HL-60 (cell line): Measurements from ENCODE around the gene CDCA4.

Experiments used
- POLR2AphosphoS5 ChIP-seq: IDR thresholded peaks from 2 replicates; pipeline ENCODE4 v1.6.1; 2012; ENCODE audit warnings: low read depth
- REST ChIP-seq: IDR thresholded peaks from 2 replicates; pipeline ENCODE4 v1.6.1; 2012; ENCODE audit warnings: low read depth; ENCODE audit not compliant: insufficient replicate concordance
- SPI1 ChIP-seq: IDR thresholded peaks from 2 replicates; pipeline ENCODE4 v1.6.1; 2012; ENCODE audit warnings: low read depth, mild to moderate bottlenecking, borderline replicate concordance
- TF ChIP-seq, protein P1 (sequence below): IDR thresholded peaks from one replicate; pipeline ENCODE4 v1.5.1; 2011; ENCODE audit warnings: low read length, control low read depth, inconsistent platforms; ENCODE audit not compliant: insufficient read depth

DNA sequence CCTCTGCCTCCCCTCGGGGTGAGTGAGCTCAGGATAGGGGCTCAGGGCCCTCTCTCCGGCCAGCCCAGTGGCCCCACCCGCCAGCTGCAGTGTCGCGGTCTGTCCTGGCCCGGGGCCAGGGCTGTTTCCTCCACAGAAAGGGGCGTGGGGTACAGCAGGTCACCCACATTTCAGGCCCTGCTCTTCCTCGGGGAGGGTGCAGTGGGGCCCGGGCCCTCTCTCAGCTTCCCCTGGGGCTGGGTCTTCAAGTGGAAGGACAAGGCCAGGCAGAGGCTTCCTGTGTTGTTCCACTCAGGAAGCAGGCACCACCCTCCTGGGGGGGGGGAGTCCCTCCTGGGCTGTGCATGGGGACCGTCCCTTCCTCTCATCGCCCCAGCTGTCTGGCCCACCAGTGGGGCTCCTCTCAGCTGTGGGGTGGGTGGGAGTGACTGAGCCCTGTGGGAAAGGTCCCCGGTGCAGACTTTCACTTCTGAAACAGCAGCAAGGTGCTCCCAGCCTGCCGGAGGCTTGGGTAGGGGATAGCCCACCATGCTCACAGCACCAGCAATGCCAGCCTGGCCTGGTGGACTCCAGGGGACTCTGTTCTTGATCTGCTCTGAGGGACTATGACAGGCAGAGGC is 40.7 kb upstream of the CDCA4 start:
- TF ChIP-seq, protein P1, sequence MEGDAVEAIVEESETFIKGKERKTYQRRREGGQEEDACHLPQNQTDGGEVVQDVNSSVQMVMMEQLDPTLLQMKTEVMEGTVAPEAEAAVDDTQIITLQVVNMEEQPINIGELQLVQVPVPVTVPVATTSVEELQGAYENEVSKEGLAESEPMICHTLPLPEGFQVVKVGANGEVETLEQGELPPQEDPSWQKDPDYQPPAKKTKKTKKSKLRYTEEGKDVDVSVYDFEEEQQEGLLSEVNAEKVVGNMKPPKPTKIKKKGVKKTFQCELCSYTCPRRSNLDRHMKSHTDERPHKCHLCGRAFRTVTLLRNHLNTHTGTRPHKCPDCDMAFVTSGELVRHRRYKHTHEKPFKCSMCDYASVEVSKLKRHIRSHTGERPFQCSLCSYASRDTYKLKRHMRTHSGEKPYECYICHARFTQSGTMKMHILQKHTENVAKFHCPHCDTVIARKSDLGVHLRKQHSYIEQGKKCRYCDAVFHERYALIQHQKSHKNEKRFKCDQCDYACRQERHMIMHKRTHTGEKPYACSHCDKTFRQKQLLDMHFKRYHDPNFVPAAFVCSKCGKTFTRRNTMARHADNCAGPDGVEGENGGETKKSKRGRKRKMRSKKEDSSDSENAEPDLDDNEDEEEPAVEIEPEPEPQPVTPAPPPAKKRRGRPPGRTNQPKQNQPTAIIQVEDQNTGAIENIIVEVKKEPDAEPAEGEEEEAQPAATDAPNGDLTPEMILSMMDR = no peak
- TF ChIP-seq REST = no peak
- peak; percentile 65; the same call in 1 of the 2 replicates for TF ChIP-seq POLR2AphosphoS5
- no peak for TF ChIP-seq SPI1
